Epithelial cell of proximal tubule (primary cell): ENCODE measurements around the gene RAP1GAP. TPM values are rescaled to one million over a fixed set of nuclear protein-coding genes. Genes with fewer than 3 reads are reported as not detected.

Experiments used
- DNase-seq: peaks from one replicate; pipeline ENCODE4 v3.0.0-alpha.2; 2011; ENCODE audit warnings: low read depth
- H3K4me3 ChIP-seq: 2 replicates; pipeline ENCODE4 v1.5.1; 2011; ENCODE audit warnings: low read depth, mild to moderate bottlenecking, low read length
- CTCF ChIP-seq: conservative IDR thresholded peaks from 2 replicates; pipeline ENCODE4 v1.5.1; 2012; ENCODE audit warnings: low read depth, mild to moderate bottlenecking, low read length
- total RNA-seq: library from RNA; depleted of rRNA; stranded (reverse); fragments of >200 nt; gene quantifications from 2 replicates; pipeline ENCODE4 v1.2.3, GENCODE V29; 2015

Gene RAP1GAP
- total RNA-seq, 1 donor from 2014 or later: 2.4 TPM

- no peak for DNase-seq
- H3K4me3 ChIP-seq: no peak overlapping the region
- no peak for TF ChIP-seq CTCF
These were observed 13.9 kb downstream of the RAP1GAP start for GRCh38 chr1:21655259-21655658.

- no peak for DNase-seq
- H3K4me3 ChIP-seq: no peak overlapping the region
- no peak for TF ChIP-seq CTCF
These were observed 14.9 kb downstream of the RAP1GAP start for GRCh38 chr1:21654209-21654608.

GRCh38 chr1:21653744-21654100, 15.4 kb downstream of the RAP1GAP start:
- DNase-seq: no peak
- no peak overlapping the region for H3K4me3 ChIP-seq
- no peak for TF ChIP-seq CTCF

GRCh38 chr1:21652937-21653743, 16.0 kb downstream of the RAP1GAP start:
- DNase-seq: no peak
- no peak for TF ChIP-seq CTCF
- no peak overlapping the region for H3K4me3 ChIP-seq

GRCh38 chr1:21652101-21652936, 16.8 kb downstream of the RAP1GAP start:
- TF ChIP-seq CTCF: no peak
- H3K4me3 ChIP-seq: peak overlapping the region; percentile 14
- no peak for DNase-seq

DNA sequence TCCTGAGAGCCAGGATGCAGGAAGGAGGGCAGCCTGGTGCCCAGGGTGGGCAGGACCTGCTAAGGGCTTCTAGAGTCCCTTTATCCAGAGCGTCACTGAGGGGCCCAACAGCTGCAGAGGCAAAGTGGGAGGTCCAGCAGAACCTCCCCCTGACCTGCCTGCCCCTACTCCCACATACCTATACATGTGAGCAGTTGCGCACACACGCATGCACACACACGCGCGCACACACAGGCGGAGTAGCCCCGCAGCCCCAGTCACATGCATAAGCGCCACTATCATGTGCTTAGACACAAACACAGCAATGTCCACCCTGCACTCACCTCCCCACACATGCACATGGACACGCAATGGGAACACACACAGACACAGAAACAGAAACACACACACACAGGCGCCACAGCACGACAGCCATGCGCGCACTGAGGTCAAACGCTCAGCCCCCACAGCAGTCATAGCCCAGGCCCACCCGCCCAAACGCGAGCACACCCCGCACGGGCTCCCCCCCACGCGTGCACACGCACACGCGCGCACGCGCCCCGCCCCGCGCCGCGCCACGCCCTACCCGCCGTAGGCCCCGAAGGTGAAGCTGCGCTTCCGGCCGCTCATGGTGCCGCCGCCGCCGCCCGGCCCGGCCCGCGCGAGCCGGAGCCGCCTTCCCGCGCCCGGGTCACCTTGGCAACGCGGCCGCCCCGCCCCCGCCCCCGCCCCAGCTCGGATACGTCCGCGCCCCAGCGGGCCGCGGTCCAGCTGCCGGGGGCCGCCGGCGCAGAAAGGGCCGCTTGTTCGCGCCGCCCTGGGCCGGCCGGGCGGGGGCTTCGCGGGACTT, 17.7 kb downstream of the RAP1GAP start:
- peak overlapping the region; percentile 50 for H3K4me3 ChIP-seq
- no peak for DNase-seq
- TF ChIP-seq CTCF: no peak
